Breast epithelium (tissue), 3 donors: ENCODE measurements around the gene CLIC6.

Experiments
- CTCF ChIP-seq, 3 donors: fragments of 450-650 bp; IDR thresholded peaks; one replicate each; pipeline ENCODE4 v1.5.1; 2016 to 2017; ENCODE audit warnings: antibody characterized with exemption in 3 of 3, mild to moderate bottlenecking in 3 of 3, moderate library complexity in 3 of 3
- POLR2A ChIP-seq: fragments of 450-650 bp; IDR thresholded peaks from one replicate; pipeline ENCODE4 v1.6.1; 2016; ENCODE audit warnings: antibody characterized with exemption, mild to moderate bottlenecking, moderate library complexity

DNA sequence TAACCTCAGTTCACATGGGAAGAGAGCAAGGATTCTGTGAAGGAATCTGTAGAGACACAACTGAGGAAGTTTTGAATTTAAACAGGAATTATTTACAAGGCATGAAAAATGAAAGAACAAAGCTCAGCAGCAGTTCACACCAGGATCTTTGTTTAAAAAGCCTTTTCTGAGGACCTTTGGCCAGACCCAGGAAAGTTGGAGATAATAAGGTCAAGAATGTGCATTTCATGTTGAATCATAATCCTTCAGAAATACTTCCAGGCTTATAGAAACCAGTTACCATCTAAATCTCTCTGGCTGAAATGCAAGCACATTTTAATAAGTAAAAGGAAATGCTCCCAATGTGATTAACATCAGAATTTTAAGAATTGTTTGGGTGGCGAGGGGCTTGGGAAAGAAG lies 2.7 kb downstream of the CLIC6 start:
- TF ChIP-seq CTCF (IDR thresholded peaks at IDR 0.05): no peak
- no peak for TF ChIP-seq POLR2A
